ENCODE data around the gene PHKB. TPM values are rescaled to one million over a fixed set of nuclear protein-coding genes. Genes with fewer than 3 reads are reported as not detected.
"Not testable (repeated sequence)": the region's sequence is repeated elsewhere in the genome, so short reads cannot be mapped to it uniquely, and the experiment has no call there.

Gene PHKB
- total RNA-seq, 1 donor from 2014 or later: 48.4 TPM

DNA sequence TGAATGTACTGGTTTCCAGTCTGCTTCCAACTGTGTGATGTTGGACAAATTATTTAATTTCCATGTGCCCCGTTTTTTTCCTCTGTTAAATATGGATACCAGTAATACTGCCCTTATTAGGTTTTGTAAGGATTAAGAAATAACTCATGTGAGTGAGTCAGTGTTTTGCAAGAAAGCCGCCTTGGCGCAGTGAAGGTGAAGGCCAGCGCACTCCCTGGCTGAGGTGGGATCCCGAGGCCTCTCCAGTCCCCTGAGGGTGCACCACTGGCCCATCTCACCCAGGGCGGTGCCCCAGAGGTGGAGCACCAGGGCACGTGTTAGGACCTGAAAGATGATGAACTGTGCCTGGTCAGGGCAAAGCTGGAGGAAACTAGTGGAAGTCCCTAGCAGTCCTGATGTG lies 43.5 kb downstream of the PHKB start:
- no peak for DNase-seq (ENCODE audit: low read depth in 2 of 2)

DNA sequence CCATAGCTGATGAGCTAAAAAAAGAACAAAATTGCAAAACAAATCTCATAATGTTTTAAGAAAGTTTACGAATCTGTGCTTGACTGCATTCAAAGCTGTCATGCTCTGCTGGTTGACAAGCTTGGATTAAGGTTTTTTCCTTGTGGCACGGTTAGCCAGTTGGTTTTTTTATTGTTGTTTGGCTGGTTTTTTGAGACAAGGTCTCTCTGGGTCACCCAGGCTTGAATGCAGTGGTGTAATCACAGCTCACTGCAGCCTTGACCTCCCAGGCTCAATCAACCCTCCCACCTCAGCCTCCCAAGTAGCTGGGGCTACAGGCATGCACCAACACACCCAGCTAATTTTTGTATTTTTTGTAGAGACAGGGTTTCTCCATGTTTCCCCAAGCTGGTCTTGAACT lies 45.7 kb downstream of the PHKB start:
- no peak for DNase-seq (ENCODE audit: low read depth in 2 of 2)

DNA sequence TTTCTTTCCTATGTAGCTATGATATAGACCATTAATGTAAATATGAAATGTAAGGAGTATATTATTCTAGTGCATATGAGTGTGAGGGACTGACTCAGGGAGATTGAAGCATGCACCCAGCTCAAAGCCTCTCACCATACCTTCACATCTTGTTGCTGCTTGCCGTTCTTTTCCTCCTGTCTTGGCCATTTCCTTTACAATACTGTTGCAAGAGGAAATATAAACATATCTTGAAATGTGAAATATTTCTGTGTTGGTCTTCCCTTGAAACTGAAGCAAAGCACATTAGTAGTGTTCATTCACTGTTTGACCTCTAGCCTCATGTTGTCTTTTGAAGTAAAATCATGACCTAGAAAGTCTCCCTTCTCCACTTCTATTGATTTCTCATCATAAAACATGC lies 46.6 kb downstream of the PHKB start:
- DNase-seq (ENCODE audit: low read depth in 2 of 2): peak in 1 of 2 donors; percentile 5

DNA sequence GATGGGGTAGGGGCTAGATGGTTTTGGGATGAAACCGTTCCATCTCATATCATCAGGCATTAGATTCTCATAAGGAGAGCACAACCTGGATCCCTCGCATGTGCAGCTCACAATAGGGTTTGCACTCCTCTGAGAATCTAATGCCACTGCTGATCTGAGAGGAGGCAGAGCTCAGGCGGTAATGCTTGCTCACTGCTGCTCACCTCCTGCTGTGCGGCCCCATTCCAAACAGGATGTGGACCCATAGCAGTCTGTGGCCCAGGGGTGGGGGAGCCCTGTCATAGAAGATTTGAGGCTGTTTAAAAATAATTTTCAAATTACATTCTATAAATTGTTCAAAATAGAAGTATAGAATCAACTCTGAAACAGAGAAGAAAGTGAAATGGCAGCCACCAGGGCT lies 50.8 kb downstream of the PHKB start:
- no peak for DNase-seq (ENCODE audit: low read depth in 2 of 2)

DNA sequence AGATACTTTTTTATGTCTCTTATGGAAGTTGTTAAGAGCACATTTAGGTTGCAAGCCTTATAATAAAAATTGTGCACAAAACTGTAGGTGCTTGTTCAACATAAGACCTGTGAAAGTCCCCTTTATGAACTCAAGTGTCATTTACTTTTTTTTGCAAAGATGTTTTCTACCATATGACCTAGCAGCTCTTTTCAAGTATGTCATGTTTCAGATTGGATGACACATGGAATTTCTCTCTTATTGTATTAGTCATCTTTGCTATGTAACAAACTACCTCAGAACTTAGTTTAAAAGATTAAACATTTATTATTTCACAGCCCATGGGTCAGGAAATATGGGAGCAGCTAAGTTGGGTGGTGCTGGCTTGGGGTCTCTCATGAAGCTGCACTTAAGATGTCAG lies 57.9 kb downstream of the PHKB start:
- DNase-seq (ENCODE audit: low read depth in 2 of 2): no peak

DNA sequence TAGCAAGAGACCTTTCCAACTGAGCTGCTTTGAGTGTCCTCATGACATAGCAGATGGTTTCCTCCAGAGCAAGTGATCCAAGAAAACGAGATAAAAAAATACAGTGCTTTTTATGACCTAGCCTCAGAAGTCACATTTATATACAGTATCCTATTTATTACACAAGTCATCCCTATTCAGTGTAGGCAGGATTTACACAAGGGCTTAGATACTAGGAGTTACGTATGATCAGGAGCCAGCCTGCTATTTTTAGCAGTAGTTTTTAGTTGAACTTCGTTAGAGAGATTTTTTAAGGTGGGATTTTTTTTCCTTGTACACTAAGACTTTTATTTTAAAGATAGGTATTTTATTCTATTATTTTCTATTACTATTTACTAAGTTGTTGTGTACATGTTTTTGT lies 58.4 kb downstream of the PHKB start:
- no peak for DNase-seq (ENCODE audit: low read depth in 2 of 2)

DNA sequence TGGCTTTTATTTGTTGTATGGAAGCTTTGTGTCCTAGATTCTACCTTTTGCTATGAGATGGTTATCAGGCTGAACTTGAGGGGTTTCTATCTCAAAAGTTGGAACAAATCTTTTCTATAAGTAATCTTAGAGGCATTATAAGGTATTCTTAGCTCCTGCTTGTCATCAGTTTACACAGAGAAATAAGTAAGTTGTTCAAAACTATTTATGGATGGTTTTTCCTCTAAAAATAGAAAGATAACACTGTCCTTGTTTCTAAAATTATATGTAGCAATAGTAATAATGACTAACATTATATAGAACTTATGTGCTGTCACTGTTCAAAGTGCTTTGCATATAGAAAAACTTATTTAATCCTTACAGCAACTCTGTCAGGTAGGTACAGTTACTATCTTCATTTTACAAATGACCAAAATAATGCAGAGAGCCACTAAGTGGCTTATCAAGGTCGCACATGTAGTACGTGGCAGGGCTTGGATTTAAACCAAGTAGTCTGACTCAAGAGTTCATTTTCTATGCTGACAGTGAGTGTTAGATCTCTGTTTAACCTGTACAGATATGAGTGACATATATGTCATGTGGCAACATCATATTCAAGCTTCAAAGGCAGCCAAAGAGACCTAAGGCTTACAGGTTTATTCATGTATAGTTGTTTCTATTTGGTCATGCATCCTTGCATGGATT lies 59.0 kb downstream of the PHKB start:
- DNase-seq (ENCODE audit: low read depth in 2 of 2): no peak

DNA sequence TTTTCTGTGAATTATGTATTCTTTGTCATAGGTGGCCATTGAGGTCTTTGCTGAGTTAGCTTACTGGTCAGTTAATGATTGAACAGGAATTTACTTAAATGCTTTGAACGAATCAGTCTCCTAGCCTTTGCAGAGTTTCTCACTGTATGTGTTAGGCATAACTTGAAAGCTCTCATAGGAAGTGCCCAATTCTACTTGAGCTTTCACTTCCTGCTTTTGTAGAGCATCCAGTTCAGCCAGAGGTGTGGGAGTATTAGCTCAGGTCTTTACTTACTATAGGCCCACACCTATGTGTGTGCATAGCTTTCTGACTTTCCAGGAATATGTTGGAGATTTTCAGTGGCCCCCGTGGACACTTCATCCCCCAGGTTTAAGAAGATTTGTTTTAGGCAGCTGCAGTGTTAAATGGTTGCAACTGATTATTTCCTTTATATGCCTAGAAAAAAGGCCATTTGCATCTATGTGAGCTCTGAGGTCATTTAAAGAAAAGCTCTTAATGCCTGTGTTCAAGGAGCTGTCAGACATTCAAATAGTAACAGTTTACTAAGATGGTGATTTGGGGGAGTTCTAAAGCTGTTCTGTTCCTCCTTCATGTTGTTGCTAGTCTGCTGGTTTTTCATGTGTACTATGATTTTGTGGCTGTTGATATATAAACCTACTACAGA lies 62.3 kb downstream of the PHKB start:
- peak in 1 of 2 donors; percentile 43 for DNase-seq (ENCODE audit: low read depth in 2 of 2)

DNA sequence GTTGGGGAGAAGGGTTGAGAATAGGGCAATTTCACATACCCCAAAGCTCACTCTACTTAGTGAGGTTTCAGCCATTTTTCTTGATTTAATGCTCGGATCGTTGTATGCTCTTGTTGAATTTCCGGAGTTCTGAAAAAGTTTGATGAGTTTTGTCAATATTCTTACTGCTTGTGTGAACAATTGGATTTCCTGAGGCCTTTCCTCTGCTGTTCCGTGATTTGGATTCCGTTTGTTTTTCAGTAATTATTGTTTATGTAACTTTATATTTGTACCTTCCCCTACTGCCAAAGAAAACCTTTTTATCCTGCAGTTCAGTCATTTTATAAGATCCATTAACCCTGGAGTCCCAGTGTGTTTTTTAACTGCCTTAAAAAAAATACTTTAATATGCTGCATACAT lies 62.9 kb downstream of the PHKB start:
- DNase-seq (ENCODE audit: low read depth in 2 of 2): peak; percentile 53 to 84

DNA sequence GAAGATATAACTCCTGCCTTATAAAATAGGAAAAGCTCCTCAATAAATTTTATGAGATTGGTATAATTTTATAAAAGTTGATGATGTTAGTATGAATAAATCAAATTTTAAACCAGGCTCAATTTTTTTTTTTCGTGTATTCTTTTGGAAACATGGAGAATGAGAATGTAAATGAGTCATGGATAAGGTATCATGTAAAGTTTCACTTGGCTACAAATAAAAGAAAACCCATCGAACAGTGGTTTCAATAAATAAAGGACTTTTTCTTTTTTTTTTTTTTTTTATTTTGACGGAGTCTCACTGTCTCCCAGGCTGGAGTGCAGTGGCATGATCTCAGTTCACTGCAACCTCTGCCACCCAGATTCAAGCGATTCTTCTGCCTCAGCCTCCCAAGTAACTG lies 67.3 kb downstream of the PHKB start:
- DNase-seq (ENCODE audit: low read depth in 2 of 2): no peak

DNA sequence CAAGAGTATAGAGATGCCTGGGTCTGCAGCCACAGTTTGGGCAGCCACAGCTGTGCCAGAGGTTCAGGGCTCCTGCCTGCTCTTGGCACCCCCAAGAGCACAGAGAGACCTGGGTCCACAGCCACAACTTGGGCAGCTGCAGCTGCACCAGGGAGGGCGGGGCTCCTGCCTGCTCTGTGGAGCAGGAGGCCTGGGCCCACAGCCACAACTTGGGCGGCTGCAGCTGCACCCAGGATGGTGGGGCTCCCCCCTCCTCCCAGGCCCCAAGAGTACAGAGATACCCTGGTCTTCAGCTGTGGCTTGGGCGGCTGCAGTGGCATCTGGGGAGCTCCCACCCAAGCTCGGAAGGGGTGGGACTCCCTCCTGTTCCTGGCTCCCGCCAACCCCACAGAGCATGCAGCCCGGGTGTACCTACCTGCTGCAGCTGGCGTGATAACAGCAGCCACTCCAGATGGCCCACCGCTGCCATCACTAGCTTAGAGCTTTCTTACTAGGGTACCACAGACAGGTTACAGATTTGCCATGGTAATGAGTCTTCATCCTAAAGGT lies 72.7 kb downstream of the PHKB start:
- no peak for DNase-seq (ENCODE audit: low read depth in 2 of 2)

DNA sequence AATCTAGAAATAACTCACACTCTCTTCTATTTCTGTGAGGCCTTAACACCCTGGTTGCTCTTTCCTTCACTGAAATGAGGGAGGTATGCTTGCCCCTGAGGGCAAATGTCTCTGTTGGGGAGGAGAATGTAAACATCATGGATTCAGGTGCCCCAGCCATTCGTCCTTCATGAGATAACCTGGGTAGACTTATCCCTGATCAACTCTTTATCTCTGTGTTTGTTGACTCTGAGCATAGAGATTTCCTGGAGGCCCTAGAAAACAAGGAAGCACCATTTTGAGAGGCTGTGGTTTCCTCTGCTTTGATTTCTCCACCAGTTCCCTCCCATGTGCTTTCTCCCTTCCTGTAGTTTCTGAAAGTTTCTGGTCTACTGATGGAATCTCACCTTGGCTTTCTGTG lies 77.3 kb downstream of the PHKB start:
- DNase-seq (ENCODE audit: low read depth in 2 of 2): no peak

DNA sequence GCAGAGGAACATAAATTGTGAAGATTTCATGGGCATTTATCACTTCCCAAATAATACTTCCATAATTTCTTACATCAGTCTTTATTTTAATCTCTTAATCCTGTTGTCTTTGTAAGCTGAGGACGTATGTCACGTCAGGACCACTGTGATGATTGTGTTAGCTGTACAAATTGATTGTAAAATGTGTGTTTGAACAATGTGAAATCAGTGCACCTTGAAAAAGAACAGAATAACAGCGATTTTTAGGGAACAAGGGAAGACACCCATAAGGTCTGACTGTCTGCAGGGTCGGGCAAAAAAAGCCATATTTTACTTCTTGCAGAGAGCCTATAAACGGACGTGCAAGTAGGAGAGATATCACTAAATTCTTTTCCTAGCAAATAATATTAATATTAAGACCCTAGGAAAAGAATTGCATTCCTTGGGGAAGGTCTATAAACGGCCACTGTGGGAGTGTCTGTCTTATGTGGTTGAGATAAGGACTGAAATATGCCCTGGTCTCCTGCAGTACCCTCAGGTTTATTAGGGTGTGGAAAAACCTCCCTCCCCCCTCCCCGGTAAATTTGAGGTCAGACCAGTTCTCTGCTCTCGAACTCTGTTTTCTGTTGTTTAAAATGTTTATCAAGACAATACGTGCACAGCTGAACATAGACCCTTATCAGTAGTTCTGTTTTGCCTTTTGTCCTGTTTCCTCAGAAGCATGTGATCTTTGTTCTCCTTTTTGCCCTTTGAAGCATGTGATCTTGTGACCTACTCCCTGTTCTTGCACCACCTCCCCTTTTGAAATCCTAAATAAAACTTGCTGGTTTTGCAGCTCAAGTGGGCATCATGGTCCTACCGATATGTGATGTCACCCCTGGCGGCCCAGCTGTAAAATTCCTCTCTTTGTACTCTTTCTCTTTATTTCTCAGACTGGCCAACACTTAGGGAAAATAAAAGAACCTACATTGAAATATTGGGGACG lies 78.9 kb downstream of the PHKB start:
- DNase-seq (ENCODE audit: low read depth in 2 of 2): peak in 1 of 2 donors; percentile 8

DNA sequence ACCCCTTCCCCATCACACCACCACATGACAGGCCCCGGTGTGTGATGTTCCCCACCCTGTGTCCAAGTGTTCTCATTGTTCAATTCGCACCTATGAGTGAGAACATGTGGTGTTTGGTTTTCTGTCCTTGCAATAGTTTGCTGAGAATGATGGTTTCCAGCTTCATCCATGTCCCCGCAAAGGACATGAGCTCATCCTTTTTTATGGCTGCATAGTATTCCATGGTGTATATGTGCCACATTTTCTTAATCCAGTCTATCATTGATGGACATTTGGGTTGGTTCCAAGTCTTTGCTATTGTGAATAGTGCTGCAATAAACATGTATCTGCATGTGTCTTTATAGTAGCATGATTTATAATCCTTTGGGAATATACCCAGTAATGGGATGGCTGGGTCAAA lies 80.0 kb downstream of the PHKB start:
- not testable (repeated sequence) for DNase-seq (ENCODE audit: low read depth in 2 of 2)

DNA sequence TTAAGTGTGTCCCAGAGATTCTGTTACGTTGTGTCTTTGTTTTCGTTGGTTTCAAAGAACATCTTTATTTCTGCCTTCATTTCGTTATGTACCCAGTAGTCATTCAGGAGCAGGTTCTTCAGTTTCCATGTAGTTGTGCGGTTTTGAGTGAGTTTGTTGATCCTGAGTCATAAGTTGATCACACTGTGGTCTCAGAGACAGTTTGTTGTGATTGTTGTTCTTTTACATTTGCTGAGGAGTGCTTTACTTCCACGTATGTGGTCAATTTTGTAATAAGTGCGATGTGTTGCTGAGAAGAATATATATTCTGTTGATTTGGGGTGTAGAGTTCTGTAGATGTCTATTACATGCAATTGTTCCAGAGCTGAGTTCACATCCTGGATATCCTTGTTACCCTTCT lies 83.1 kb downstream of the PHKB start:
- not testable (repeated sequence) for DNase-seq (ENCODE audit: low read depth in 2 of 2)

DNA sequence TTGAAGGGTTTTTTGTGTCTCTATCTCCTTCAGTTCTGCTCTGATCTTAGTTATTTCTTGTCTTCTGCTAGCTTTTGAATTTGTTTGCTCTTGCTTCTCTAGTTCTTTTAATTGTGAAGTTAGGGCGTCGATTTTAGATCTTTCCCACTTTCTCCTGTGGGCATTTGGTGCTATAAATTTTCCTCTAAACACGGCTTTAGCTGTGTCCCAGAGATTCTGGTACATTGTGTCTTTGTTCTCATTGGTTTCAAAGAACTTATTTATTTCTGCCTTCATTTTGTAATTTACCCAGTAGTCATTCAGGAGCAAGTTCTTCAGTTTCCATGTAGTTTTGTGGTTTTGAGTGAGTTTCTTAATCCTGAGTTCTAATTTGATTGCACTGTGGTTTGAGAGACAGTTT lies 90.1 kb downstream of the PHKB start:
- DNase-seq (ENCODE audit: low read depth in 2 of 2): not testable (repeated sequence)

DNA sequence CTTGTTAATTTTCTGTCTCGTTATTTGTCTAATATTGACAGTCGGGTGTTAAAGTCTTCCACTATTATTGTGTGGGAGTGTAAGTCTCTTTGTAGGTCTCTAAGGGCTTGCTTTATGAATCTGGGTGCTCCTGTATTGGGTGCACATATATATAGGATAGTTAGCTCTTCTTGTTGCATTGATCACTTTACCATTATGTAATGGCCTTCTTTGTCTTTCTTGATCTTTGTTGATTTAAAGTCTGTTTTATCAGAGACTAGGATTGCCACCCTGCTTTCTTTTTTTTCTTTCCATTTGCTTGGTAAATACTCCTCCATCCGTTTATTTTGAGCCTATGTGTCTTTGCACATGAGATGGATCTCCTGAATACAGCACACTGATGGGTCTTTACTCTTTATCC lies 90.6 kb downstream of the PHKB start:
- DNase-seq (ENCODE audit: low read depth in 2 of 2): not testable (repeated sequence)

DNA sequence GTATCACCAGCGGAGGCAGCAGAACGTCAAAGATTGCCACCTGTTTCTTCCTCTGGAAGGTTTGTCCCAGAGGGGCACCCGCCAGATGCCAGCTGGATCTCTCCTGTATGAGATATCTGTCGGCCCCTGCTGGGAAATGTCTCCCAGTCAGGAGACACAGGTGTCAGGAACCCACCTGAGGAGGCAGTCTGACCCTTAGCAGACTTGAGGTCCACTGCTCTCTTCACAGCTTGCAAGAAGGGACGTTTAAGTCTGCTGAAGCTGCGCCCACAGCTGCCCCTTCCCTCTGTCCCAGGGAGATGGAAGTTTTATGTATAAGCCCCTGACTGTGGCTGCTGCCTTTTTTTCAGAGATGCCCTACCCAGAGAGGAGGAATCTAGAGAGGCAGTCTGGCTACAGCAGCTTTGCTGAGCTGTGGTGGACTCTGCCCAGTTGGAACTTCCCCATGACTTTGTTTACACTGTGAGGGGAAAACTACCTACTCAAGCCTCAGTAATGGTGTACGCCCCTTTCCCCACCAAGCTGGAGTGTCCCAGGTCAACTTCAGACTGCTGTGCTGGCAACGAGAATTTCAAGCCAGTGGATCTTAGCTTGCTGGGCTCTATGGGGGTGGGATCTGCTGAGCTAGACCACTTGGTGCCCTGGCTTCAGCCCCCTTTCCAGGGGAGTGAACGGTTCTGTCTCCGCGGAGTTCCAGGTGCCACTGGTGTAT lies 92.9 kb downstream of the PHKB start:
- no peak for DNase-seq (ENCODE audit: low read depth in 2 of 2)

DNA sequence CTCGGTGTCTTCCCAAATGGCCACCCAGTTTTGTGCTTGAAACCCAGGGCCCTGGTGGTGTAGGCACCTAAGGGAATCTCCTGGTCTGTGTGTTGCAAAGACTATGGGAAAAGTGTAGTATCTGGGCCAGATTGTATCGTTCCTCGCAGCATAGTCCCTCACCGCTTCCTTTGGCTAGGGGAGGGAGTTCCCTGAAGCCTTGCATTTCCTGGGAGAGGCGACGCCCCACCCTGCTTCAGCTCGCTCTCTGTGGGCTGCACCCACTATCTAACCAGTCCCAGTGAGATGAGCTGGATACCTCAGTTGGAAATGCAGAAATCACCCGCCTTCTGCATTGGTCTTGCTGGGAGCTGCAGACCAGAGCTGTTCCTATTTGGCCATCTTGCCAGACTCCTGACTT lies 93.5 kb downstream of the PHKB start:
- DNase-seq (ENCODE audit: low read depth in 2 of 2): not testable (repeated sequence)

DNA sequence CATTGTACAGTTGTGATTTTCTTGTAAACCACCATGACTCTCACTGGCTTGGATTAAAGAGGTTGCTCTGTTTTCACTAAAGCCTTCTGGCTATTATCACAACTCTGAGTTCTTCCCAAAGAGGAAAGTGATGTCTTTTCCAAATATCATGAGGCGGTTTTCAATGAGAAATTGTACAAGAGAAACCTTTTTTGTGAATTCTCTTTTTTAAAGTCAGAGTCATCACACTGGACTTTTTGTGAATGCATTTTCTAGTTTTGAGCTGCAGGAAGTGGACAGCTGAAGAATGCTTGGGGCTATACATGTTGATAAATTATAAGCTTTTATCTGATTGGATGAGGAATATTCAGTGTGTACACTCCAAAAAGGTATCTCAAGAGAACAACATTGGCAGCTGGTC lies 100.2 kb downstream of the PHKB start:
- DNase-seq (ENCODE audit: low read depth in 2 of 2): no peak

DNA sequence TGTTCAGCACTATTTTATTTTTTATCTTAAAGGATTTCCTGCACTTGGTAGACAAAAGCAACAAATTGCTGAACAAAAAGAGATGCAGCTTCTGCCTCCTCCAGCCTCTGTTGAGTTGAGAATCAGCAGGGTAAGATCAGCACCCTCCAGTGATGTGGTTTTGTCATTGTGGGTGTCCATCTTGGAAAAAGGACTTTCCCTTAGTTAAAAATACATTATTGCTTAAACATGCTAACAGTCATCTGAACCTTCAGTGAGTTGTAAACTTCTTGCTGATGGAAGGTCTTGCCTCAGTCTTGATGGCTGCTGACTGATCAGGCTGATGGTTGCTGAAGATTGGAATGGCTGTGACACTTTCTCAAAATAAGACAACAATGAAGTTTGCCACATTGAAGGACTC lies 101.2 kb downstream of the PHKB start:
- DNase-seq (ENCODE audit: low read depth in 2 of 2): no peak

Measured in dermis microvascular lymphatic vessel endothelial cell (primary cell).